Non-pigmented ciliary epithelial cell (primary cell): ENCODE results near the gene GSN.

ENCODE experiments used
- DNase-seq: peaks from one replicate; pipeline ENCODE4 v3.0.0-alpha.2; 2010; ENCODE audit warnings: low read depth

Gene GSN

GRCh38 chr9:121372239-121373010 is 104.5 kb downstream of the GSN start:
- DNase-seq = no peak

- no peak for DNase-seq
Observed at GRCh38 chr9:121373011-121373729, 105.2 kb downstream of the GSN start.

GRCh38 chr9:121376214-121376830 is 108.4 kb downstream of the GSN start:
- no peak for DNase-seq

GRCh38 chr9:121380846-121381245 is 112.9 kb downstream of the GSN start:
- no peak for DNase-seq
